ENCODE results near the gene TRIM24. TPM values are rescaled to one million over a fixed set of nuclear protein-coding genes. Genes with fewer than 3 reads are reported as not detected.

Gene TRIM24
- polyA plus RNA-seq, 1 of the 3 experiments (the other 2 are of a cell fraction) = 5.3 TPM

DNA sequence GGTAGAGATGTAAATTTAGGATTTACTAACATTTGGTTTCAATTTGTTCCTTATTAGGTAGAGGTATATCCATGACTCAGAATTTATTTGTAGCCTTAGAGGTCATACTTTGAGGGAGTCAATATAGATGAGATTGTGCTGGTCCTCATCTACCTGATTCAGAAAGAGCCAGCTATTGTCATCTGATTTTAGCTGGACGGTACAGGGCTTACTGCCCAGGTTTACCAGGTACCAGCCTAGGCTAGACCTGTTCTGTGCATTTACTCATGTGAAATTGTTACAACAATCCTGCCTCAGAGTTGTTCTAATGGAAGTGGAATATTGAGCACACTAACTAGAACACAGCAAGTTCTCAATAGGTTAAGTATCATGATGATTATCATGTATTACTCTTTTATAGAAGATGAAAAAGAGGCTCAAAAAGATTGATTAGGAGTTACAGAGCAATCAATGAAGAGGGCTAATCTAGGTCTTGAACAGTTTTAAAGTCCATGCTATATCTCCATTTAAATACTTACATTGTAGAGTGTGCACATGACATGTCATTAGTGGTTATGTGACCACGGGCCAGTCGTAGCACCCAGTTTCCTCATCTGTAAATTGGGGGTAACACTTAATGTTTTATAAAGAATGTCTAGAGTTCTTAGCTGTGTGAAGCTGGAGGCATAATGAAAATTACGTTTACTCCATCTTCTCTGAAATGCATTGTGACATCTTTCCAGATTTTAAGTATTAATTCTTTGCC is 42.1 kb downstream of the TRIM24 start:
- Histone ChIP-seq H3F3A (replicated peaks; ENCODE audit: insufficient read depth) (no peaks in the 10 kb centered on the region), H2AFZ (ENCODE audit: low read depth) (no peak overlapping the region), H3K36me3 (replicated peaks in 1 of 2; ENCODE audit: control insufficient read depth in 1 of 2, insufficient read depth in 2 of 2, low read length in 1 of 2) (peaks cover 0 to 15% of the 10 kb centered on the region in 2 experiments), H3K4me1 (ENCODE audit: control insufficient read depth in 1 of 2, insufficient read depth in 2 of 2, low read depth in 1 of 2, low read length in 1 of 2) (peaks cover 0 to 4% of the 10 kb centered on the region in 2 experiments; a peak in 2 of 4 replicates), H3K79me2 (ENCODE audit: insufficient read depth) (peaks cover 85% of the 10 kb centered on the region), H3K27me3 (ENCODE audit: insufficient read depth) (no peaks in the 10 kb centered on the region), H3K4me3 (ENCODE audit: low read depth in 2 of 2, low read length in 1 of 2) (no peak overlapping the region), H4K20me1 (ENCODE audit: insufficient read depth) (no peaks in the 10 kb centered on the region), H3K4me2 (no peak overlapping the region), H3K9ac (no peak overlapping the region), H3K9me3 (no peaks in the 10 kb centered on the region), H3K9me2 (no peaks in the 10 kb centered on the region), H3K27ac (ENCODE audit: low read depth in 2 of 2, low read length in 1 of 2) (no peak overlapping the region; a peak in 1 of 4 replicates)
- 97% methylated on average over 4 of the region's 4 CpGs for WGBS (ENCODE audit: low lambda C conversion rate)
- ChIA-PET CTCF (interaction anchor here (0.9 to 1.2 kb wide), 3 partner anchors 11 to 29 kb away, joined by 3 read pairs; no protein-coding TSS in a partner anchor), POLR2A (no interaction called here)
- TF ChIP-seq, protein P1, sequence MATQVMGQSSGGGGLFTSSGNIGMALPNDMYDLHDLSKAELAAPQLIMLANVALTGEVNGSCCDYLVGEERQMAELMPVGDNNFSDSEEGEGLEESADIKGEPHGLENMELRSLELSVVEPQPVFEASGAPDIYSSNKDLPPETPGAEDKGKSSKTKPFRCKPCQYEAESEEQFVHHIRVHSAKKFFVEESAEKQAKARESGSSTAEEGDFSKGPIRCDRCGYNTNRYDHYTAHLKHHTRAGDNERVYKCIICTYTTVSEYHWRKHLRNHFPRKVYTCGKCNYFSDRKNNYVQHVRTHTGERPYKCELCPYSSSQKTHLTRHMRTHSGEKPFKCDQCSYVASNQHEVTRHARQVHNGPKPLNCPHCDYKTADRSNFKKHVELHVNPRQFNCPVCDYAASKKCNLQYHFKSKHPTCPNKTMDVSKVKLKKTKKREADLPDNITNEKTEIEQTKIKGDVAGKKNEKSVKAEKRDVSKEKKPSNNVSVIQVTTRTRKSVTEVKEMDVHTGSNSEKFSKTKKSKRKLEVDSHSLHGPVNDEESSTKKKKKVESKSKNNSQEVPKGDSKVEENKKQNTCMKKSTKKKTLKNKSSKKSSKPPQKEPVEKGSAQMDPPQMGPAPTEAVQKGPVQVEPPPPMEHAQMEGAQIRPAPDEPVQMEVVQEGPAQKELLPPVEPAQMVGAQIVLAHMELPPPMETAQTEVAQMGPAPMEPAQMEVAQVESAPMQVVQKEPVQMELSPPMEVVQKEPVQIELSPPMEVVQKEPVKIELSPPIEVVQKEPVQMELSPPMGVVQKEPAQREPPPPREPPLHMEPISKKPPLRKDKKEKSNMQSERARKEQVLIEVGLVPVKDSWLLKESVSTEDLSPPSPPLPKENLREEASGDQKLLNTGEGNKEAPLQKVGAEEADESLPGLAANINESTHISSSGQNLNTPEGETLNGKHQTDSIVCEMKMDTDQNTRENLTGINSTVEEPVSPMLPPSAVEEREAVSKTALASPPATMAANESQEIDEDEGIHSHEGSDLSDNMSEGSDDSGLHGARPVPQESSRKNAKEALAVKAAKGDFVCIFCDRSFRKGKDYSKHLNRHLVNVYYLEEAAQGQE (IDR thresholded peaks at IDR 0.05; ENCODE audit: low read depth, low read length) = no peak
- 0 out of 2 replicates have a peak, but pooled peaks have one; percentile 7 for TF ChIP-seq TCF12 (IDR thresholded peaks at IDR 0.05)
- DNase-seq = no peak

DNA sequence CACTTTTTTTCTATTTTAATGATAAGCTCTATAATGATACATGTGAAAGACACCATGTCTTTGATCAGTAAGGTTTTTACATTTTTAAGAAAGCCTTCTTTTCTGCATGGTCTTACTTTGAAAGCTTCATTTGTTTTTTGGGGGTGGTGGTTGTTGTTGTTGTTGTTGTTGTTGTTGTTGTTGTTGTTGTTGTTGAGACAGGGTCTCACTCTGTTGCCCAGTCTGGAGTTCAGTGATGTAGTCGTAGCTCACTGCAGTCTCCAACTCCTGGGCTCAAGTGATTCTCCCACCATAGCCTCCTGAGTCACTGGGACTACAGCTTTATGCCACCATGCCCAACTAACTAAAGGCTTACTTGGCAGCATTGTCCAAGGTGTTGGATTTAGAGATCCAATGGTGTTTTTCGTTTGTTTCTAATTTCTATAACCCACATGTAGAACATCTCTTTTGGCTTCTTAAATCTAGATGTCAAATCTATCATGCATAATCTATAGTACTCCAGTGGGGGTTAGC is 45.4 kb downstream of the TRIM24 start:
- H3K9me2 ChIP-seq = no peaks in the 10 kb centered on the region
- POLR2A ChIA-PET = no interaction called here
- H3K4me3 ChIP-seq (ENCODE audit: low read depth in 2 of 2, low read length in 1 of 2) = no peak overlapping the region
- peaks cover 74% of the 10 kb centered on the region for H3K79me2 ChIP-seq (ENCODE audit: insufficient read depth)
- DNase-seq = no peak
- H3F3A ChIP-seq (replicated peaks; ENCODE audit: insufficient read depth) = no peaks in the 10 kb centered on the region
- no peaks in the 10 kb centered on the region for H4K20me1 ChIP-seq (ENCODE audit: insufficient read depth)
- no peak overlapping the region for H2AFZ ChIP-seq (ENCODE audit: low read depth)
- no peaks in the 10 kb centered on the region for H3K9me3 ChIP-seq
- WGBS (ENCODE audit: low lambda C conversion rate) = 94% methylated on average over 2 of the region's 2 CpGs
- H3K27ac ChIP-seq (ENCODE audit: low read depth in 2 of 2, low read length in 1 of 2) = no peak overlapping the region
- no peak overlapping the region for H3K9ac ChIP-seq
- CTCF ChIA-PET = interaction anchor here (0.8 to 1.7 kb wide), 6 partner anchors 14 to 211 kb away, joined by 3 to 4 read pairs (median 4); no protein-coding TSS in a partner anchor
- peaks cover 0 to 15% of the 10 kb centered on the region in 2 experiments for H3K36me3 ChIP-seq (replicated peaks in 1 of 2; ENCODE audit: control insufficient read depth in 1 of 2, insufficient read depth in 2 of 2, low read length in 1 of 2)
- H3K4me2 ChIP-seq = no peak overlapping the region
- no peaks in the 10 kb centered on the region for H3K27me3 ChIP-seq (ENCODE audit: insufficient read depth)
- H3K4me1 ChIP-seq (ENCODE audit: control insufficient read depth in 1 of 2, insufficient read depth in 2 of 2, low read depth in 1 of 2, low read length in 1 of 2) = peaks cover 0 to 4% of the 10 kb centered on the region in 2 experiments; a peak in 3 of 4 replicates
- TF ChIP-seq, protein P2, sequence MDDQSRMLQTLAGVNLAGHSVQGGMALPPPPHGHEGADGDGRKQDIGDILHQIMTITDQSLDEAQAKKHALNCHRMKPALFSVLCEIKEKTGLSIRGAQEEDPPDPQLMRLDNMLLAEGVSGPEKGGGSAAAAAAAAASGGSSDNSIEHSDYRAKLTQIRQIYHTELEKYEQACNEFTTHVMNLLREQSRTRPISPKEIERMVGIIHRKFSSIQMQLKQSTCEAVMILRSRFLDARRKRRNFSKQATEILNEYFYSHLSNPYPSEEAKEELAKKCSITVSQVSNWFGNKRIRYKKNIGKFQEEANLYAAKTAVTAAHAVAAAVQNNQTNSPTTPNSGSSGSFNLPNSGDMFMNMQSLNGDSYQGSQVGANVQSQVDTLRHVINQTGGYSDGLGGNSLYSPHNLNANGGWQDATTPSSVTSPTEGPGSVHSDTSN (IDR thresholded peaks at IDR 0.05) = no peak
- no peak for TF ChIP-seq MEF2A (IDR thresholded peaks at IDR 0.05; ENCODE audit: borderline replicate concordance, low read depth)
- no peak for TF ChIP-seq TCF12 (IDR thresholded peaks at IDR 0.05)
- no peak for TF ChIP-seq SIN3A (IDR thresholded peaks at IDR 0.05; ENCODE audit: borderline replicate concordance, low read depth, low read length)
- TF ChIP-seq, protein P3, sequence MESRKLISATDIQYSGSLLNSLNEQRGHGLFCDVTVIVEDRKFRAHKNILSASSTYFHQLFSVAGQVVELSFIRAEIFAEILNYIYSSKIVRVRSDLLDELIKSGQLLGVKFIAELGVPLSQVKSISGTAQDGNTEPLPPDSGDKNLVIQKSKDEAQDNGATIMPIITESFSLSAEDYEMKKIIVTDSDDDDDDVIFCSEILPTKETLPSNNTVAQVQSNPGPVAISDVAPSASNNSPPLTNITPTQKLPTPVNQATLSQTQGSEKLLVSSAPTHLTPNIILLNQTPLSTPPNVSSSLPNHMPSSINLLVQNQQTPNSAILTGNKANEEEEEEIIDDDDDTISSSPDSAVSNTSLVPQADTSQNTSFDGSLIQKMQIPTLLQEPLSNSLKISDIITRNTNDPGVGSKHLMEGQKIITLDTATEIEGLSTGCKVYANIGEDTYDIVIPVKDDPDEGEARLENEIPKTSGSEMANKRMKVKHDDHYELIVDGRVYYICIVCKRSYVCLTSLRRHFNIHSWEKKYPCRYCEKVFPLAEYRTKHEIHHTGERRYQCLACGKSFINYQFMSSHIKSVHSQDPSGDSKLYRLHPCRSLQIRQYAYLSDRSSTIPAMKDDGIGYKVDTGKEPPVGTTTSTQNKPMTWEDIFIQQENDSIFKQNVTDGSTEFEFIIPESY (IDR thresholded peaks at IDR 0.05; ENCODE audit: borderline replicate concordance, low read depth) = no peak
- no peak for TF ChIP-seq ELF1 (IDR thresholded peaks at IDR 0.05)
- TF ChIP-seq MXI1 (IDR thresholded peaks at IDR 0.05; ENCODE audit: low read depth, low read length) = no peak
- TF ChIP-seq, protein P4, sequence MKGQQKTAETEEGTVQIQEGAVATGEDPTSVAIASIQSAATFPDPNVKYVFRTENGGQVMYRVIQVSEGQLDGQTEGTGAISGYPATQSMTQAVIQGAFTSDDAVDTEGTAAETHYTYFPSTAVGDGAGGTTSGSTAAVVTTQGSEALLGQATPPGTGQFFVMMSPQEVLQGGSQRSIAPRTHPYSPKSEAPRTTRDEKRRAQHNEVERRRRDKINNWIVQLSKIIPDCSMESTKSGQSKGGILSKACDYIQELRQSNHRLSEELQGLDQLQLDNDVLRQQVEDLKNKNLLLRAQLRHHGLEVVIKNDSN (IDR thresholded peaks at IDR 0.05; ENCODE audit: borderline replicate concordance, low read depth) = no peak
- TF ChIP-seq RCOR1 (IDR thresholded peaks at IDR 0.05; ENCODE audit: low read length) = no peak
- no peak for TF ChIP-seq FOXJ3 (CRISPR knock-in tag; IDR thresholded peaks at IDR 0.05)
- TF ChIP-seq, protein P5, sequence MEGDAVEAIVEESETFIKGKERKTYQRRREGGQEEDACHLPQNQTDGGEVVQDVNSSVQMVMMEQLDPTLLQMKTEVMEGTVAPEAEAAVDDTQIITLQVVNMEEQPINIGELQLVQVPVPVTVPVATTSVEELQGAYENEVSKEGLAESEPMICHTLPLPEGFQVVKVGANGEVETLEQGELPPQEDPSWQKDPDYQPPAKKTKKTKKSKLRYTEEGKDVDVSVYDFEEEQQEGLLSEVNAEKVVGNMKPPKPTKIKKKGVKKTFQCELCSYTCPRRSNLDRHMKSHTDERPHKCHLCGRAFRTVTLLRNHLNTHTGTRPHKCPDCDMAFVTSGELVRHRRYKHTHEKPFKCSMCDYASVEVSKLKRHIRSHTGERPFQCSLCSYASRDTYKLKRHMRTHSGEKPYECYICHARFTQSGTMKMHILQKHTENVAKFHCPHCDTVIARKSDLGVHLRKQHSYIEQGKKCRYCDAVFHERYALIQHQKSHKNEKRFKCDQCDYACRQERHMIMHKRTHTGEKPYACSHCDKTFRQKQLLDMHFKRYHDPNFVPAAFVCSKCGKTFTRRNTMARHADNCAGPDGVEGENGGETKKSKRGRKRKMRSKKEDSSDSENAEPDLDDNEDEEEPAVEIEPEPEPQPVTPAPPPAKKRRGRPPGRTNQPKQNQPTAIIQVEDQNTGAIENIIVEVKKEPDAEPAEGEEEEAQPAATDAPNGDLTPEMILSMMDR (IDR thresholded peaks at IDR 0.05) = no peak
- no peak for TF ChIP-seq EP300 (IDR thresholded peaks at IDR 0.05; ENCODE audit: borderline replicate concordance in 1 of 2, low read depth in 1 of 2, low read length in 1 of 2)
- no peak for TF ChIP-seq EZH2phosphoT487 (IDR thresholded peaks at IDR 0.05; ENCODE audit: borderline replicate concordance, low read depth)
- TF ChIP-seq POLR2AphosphoS5 (IDR thresholded peaks at IDR 0.05; ENCODE audit: low read depth, low read length) = no peak
- TF ChIP-seq YY1 (IDR thresholded peaks at IDR 0.05; ENCODE audit: low read depth) = no peak

Measured in SK-N-SH (cell line).